HG02798 (cell line): ENCODE measurements around the gene PDCL2.
"Not testable (repeated sequence)": the region's sequence is repeated elsewhere in the genome, so short reads cannot be mapped to it uniquely, and the experiment has no call there.

Experiments
- ATAC-seq: cut with Tn5 transposase; IDR thresholded peaks from one replicate; pipeline ENCODE4 v1.9.1; 2021; ENCODE audit warnings: mild to moderate bottlenecking; ENCODE audit not compliant: unreplicated experiment, poor library complexity

The PDCL2 gene

DNA sequence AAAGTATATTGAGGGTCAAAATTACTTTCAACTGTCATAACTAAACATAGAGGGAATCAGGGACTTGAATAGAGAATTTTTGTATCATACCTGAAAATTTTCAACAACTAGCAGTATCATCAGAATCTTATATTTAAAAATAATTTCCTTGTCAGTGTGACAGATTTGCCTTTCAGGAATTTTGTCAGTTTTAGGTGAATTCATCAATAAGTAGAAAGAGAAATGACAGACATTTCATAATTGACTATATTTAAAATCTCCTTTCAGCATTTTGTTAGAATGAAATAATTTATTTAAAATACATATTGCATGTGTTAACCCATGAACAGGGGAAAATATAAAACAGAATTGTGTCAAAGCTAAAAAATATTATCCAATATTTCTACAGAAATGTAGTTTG is 8.6 kb upstream of the PDCL2 start:
- ATAC-seq = no peak

DNA sequence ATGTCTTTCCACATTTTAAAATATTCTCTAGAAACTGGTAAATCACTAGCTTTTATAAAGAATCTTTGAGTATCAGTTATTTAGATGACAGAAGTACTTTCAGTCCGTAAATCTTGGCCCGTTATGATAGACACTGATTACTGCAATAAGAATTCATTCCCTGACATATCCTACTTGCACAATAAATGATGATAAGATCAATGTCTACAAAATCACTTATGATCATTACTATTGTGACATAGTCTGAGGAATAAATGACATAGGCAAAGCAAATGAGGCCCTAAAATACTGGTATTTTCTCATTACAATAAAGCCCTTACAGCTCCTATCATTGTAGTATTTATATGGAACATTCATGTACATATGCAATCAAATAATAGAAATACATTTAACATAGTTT is 6.6 kb upstream of the PDCL2 start:
- no peak for ATAC-seq

DNA sequence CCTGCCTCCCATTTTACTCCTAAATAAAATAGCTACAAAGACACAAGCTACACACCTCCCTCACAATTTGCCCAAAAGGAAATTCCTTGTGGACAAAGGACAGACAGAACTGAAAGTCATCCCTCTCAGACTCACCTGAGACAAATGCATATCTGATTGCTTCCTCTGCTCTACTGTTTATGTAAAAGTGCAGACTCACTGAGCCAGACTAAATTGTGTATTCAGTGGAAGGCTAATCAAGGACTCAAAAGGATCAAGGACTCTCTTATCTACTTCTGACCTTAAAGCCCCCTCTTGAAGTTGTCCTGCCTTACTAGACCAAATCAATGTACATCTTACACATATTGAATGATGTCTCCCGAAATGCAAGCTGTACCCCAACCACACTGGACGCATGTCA is 3.9 kb downstream of the PDCL2 start:
- ATAC-seq = no peak

DNA sequence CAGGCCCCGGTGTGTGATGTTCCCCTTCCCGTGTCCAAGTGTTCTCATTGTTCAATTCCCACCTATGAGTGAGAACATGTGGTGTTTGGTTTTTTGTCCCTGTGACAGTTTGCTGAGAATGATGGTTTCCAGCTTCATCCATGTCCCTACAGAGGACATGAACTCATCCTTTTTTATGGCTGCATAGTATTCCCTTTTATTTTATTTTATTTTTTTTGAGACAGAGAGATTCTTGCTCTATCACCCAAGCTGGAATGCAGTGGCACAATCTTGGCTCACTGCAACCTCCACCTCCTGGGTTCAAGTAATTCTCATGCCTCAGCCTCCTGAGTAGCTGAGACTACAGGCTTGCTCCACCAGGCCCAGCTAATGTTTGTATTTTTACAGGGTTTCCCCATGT is 9.3 kb downstream of the PDCL2 start:
- not testable (repeated sequence) for ATAC-seq

DNA sequence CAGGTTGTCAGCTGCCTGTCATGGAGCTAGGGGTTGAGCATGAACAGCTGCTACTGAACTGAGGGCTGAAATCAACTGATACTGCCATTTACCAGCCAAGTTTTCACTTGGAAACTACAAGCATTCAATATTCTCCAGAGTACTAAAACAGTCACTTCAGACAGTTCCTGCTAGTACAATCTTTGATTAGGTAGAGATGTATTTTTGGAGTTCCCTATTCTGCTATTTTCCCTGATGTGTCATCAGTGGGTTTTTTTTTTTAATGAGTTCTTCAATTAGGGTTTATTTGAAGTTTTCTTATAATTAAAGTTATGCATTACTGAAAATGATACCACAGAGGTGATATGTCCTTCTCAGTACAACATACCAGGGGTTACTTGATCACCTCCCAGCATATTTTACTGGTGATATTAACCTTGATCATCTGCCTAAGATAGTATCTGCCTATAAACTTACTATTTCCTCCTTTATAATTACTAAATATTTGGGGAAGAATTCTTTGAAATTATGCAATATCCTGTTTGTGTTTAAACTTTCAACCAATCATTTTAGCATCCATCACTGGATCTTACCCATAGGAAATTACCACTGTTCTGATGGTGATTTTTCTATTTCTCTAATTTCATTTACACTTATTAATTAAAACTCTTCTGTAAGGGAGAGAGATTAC is 13.6 kb downstream of the PDCL2 start:
- ATAC-seq = no peak

DNA sequence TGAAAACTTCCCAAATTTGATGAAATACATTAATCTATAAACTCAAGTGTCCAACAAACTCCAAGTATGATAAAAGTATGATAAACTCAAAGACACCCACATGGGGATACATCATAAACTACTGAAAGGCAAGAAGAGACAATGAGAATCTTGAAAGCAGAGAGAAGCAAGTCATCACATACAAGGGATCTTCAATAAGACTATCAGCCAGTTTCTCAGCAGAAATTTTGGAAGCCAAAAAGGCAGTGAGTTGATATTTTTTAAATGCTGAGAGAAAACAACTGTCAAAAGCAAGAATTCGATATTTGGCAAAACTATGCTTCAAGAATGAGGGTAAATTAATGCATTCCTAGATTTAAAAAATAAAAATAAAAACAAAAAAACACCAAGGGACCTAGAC is 16.5 kb downstream of the PDCL2 start:
- no peak for ATAC-seq

DNA sequence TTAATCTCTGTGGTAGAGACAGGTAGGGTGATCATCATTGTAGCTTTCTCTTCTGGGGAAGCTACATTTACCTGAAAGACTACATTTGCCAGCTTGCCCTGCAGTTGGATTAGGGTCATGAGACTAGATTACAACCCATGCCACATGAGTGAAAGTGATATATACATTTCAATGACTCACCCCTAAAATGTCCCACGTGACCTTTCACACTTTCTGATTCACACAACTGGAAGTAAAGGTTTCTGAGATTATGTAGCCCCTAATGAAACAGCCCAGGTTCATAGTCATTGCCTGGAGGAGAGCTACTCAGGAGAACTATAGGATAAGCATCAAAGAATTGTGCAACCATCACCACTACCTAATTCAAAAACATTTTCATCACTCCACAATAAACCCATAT is 17.8 kb downstream of the PDCL2 start:
- no peak for ATAC-seq

DNA sequence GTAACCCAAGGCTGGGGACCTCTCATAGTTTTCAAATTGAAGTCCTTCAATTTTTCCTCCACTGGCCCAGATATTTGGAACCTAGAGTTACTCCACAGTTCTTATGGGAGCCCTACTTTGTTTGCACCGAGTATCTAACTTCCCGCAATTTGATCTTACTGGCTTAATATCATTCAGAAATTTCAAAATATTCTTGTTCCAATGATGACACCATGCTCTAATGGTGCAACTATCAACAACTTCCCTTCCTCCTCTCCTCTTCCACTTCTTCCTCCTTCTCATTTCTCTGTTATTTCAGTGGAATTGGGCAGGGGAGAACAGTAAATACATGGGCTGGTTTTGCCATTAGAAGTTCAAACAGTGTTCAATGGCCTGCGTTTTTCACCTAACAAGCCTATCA is 20.2 kb downstream of the PDCL2 start:
- ATAC-seq = no peak

DNA sequence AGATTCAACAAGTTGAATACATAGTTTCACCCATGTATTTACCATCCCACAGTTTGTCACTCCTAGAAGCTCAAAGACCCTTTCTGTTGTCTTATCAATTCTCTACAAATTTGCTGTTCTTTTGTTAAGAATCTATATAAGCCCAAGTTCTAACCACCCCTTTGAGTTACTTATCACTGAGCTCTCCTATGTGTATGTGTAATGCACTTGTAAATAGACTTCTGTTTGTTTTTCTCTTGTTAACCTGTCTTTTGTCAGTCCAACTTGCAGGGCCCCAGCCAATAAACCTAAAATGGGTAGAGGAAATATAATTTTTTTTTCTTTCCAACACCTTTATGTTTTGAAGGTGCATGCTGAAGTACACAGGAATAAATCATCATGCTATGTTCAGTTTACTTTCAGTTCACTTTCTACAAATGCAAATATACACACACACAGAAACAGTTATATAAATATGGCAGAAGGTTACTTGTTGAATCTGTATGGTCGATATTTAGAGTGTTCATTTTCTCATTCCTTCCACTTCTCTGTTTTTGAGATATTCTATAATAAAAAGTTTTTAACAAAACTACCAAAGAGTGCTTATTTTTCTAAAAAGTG is 23.0 kb downstream of the PDCL2 start:
- ATAC-seq = peak; percentile 60

DNA sequence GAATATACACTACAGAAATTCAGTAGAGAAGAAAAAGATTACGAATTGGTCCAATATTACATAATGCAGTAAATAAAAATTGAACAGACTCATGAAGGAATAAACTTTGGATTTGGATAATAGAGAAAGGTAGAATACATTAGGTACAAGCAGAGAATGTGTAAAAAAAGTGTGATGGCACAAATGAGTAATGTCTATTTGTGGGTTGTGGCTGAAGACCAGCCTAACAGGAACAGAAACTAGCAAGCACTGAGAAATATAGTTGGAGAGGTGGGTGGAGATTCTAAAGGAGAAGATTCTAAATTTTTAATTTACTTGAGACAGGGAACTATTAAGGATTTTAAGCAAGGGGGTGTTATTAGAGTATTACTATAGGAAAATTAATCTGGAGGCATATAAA is 30.2 kb downstream of the PDCL2 start:
- peak; percentile 100 for ATAC-seq

DNA sequence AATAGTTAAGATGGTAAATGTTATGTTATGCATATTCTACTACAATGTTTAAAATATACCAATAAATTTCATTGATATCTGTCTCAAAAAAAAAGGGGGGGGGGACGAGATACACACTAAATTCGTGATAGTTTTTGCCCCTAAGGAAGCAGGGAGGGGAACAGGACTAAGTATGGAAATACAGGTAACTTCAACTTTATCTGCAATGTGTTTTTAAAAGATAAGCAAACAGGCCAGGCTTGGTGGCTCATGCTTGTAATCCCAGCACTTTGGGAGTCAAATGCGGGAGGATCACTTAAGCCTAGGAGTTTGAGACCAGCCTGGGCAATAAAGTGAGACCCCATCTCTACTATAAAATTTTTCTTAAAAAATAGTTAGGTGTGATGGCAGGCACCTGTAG is 31.9 kb downstream of the PDCL2 start:
- no peak for ATAC-seq

DNA sequence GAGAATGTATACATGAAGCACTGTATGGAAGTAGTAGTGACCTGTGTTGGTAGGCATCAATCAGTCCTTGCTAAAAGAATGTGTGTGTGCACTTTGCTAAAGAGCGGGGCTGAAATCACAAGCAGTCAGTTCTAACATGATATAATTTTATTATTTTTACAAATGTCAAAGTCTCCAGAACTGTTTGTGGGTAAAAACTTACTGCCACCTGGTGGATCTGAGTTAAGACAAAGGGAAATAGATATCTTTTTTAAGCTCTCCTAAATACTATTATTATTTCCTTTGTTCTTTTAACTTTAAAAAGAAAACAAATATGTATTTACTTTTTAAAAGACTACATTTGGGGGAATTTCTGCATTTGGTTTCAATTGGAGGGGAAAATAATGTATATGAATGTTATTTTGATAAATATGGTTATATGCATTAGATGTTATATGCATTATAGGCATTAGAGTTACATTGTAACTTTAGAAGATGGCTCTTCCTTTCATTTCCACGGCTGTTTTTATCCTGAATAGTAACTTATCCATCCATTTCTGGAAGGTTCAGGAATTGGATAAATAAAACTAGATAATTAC is 37.5 kb downstream of the PDCL2 start:
- no peak for ATAC-seq

DNA sequence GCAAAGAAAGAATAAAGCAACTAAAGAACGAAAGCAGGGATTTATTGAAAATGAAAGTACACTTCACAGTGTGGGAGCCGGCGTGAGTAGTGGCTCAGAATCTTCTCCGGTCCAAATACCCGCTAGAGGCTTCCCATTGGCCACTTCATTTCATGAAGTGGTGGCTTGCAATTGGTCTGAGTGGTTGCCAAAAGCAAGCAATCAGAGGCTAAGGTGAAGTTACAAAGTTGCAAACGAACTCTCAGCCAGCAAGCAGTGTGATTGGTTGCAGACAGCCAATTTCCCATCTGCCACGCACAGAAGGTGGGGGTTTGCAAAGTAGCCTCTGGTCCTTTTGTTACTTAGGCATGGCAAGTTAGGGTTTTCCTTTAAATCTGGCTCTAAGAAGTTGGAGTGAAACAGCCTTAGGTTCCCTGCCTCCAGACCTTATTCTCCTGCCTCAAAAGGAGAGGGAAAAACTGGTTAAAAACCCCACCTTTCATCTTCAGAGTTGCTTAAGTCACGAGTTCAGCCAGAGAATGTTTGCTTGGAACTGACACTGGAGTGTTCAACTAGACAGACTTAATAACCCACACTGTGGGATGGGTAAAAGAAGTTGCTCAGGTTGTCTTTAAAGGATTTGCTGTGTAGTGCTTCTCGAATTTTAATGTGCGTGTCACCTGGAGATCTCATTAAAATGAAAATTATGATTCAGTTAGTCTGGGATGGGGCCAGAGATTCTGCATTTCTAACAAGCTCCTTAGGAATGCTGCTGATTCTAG is 38.4 kb downstream of the PDCL2 start:
- peak; percentile 93 for ATAC-seq

DNA sequence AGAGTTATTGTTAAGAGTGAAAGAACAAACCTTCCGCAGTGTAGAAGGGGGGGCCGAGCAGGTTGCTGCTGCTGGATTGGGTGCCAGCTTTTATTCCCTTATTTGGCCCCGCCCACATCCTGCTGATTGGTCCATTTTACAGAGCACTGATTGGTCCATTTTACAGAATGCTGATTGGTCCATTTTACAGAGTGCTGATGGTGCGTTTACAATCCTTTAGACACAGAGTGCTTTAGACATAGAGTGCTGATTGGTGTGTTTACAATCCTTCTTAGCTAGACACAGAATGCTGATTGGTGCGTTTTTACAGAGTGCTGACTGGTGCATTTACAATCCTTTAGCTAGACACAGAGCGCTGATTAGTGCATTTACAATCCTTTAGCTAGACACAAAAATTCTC is 40.1 kb downstream of the PDCL2 start:
- ATAC-seq = not testable (repeated sequence)

DNA sequence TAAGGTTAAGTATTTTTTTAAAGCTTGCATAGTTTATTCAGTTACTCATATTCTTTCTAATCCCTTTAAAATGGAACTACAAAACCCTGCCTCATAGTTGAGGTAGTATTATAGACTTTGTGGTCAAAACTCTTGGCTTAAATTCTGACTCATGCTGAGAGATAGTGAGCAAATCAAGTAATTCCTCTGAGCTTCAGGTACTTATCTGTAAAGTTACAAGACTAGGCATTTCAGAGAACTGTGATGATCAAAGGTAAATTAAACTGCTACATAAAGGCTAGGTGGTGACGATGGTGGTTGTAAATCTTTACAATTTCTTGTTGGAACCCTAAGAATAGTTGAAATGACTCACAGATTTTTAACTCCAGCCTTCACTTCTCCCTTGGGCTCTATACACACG is 42.2 kb downstream of the PDCL2 start:
- no peak for ATAC-seq

DNA sequence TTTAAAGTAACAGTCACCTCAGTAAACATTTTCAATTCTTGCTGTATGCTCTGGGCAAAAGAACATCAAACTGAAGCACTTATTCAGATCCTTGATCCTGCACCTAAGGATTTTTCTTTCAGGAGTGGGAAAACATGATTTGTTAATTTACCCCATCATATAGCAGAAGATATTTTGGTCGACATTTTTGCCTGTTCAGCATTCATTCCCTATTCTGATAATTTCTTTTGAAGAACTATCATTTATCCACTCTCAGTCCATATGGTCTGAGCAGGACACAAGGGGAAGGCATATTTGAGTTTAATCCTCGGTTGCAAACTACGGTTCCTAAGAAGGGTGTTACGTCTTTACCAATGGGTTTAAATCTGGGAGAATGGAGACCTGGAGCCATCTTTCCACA is 44.1 kb downstream of the PDCL2 start:
- ATAC-seq = no peak

DNA sequence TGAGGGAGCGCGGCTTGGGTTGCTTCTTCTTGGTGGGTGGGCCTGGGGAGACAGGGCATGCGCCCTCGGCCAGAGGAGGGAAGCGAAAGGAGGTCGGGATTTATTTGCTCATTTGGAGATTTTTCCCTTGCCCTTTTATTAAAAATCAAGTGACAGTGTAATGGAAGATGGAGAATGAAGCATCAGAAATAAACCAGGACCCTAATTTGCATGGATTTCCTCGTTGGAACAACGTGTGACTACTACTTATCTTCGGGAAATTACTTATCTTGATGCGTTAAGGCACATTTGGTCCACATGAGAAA is 44.6 kb downstream of the PDCL2 start:
- ATAC-seq = no peak

DNA sequence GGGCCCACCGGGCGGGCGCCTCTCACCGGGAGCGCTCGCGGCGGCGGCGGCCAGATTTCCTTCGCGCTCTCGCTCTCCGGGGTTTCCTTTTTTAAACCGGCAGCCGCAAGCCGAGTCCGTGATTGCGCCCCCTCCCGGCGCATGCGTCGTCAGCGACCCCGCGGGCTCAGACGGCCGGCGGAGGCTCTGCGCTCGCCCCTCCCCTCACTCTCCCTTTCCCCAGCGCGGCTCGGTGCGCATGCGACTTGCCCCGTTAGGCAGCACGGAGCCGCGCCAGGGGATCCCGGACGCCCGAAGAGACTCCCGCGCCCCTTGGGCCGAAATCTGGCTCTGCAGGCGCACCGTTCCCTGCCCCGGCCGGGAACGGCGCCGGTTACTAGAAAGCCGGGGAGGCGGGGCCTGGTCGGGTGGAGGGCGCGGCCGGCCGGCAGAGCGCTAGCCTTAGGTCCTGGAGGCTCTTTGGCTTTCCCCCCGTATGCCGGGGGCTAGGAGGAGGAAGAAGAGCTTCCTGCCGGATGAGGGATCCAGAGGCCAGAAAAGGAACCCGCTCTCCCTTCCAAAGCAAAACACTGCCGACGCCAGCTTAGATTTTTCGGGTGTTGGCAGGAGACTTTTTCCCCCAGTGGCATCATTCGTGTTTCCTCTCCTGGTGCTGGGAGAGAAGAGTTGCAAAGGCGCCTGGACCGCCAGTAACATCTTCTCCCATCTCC is 45.1 kb downstream of the PDCL2 start, which contains the start of gene CLOCK:
Gene CLOCK (minus strand): TSS at position 154 of the 710 bp plus-strand sequence. CDS start 64,124 bp downstream, outside the sequence.
- peak; percentile 84 for ATAC-seq

DNA sequence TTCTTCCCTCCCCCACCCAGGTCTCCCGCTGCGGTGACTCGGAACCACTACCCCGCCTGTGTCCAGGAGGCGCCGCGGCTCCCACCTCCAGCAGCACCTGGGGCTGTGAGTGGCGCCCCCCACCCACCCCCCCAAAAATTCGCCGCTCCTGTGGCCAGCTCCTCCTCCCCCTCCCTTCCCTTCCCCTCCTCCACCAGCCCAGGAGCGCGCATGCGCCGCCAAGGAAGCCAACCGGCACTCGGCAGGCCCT is 45.6 kb downstream of the PDCL2 start:
- peak; percentile 53 for ATAC-seq

DNA sequence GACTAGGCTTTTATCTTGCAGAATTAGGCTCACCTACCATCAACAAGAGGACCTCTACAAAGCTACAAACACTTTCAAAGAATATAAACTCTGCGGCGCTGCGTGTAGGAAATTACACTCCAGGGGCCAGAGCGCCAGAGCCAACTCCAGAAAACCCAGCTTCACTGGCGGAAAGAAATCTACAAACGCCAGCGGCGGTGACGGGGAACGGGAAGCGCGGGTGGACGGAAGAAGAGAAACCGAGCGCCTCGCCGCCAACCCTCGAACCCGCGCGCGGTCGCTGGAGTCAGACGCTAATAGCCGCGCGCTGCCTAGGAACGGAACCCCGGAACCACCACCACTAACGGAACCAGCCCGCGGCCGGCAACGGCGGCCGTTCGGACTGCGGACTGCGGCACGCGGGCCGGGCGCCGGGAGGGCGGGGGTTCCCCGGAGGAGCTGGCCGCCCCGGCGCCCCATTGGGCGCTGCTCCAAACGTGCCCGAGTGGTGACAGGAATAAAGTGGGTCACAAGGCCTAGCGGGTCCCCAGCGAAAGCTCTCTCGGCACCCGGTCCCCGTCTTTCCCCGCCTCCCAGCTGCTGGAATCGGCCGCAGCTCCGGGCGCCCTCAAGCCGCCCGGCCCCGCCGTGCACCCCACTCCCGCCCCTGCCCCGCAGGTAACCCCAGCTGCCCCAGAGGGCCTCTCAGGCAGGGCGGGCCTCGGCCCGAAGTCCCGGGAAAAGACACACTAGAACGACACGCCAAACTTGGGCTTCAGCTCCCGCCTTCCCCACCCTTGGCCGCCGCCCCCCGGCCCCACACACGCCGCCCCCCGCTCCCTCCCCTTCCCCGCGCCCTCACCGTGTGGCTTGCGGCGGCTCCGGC is 46.2 kb downstream of the PDCL2 start:
- peak; percentile 58 for ATAC-seq
